ENCODE measurements around the gene KRTAP5-8. TPM values are rescaled to one million over a fixed set of nuclear protein-coding genes. Genes with fewer than 3 reads are reported as not detected.

Gene KRTAP5-8
- total and polyA plus RNA-seq, 4 donors = not detected

DNA sequence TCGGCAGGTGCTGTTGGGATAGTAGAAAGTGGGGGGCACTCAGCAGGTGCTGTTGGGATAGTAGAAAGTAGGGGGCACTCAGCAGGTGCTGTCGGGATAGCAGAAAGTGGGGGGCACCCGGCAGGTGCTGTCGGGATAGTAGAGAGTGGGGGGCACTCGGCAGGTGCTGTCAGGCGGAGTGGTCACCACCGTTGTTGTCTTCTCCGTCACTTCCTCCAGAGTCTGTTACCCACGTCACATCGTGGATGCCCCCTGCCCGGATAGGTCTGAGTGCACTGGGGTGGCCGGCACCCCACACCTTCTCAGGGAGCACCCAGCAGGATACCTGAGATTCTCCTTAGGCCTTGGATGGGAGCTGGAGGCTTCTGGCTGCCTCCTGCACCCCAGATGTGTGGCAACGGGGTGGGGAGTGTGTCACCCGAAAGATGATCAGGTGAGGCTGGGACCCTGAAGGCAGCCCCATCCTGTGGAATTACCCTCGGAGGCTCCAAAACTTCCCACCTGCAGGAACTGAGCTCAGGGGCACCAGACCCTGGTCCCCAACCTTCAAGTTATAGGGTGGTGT lies 34.9 kb upstream of the KRTAP5-8 start:
- WGBS = 96% methylated on average over 15 of the region's 15 CpGs
- no peaks in the 10 kb centered on the region for H3K27me3 ChIP-seq (ENCODE audit: control insufficient read depth in 4 of 4, insufficient read depth in 4 of 4, low read length in 3 of 4)
- no peak for DNase-seq (ENCODE audit: low spot score)
- H3K4me1 ChIP-seq (ENCODE audit: control insufficient read depth in 4 of 4, insufficient read depth in 4 of 4, low read length in 3 of 4) = peaks cover 0 to 10% (median 1%) of the 10 kb centered on the region in 4 donors
- no peaks in the 10 kb centered on the region for H3K9me3 ChIP-seq (ENCODE audit: control insufficient read depth in 4 of 4, low read length in 3 of 4)
- H3K4me3 ChIP-seq (ENCODE audit: low read depth in 1 of 3, low read length in 3 of 3) = no peak overlapping the region
- peaks cover 3 to 25% (median 12%) of the 10 kb centered on the region in 4 donors for H3K36me3 ChIP-seq (ENCODE audit: control insufficient read depth in 4 of 4, insufficient read depth in 3 of 4, low read depth in 1 of 4, low read length in 3 of 4)
- no peak overlapping the region for H3K27ac ChIP-seq (ENCODE audit: low read depth in 1 of 2, low read length in 2 of 2)
- no peak overlapping the region for H3K9ac ChIP-seq (ENCODE audit: low read depth in 1 of 2, low read length in 2 of 2)
- TF ChIP-seq, protein P1, sequence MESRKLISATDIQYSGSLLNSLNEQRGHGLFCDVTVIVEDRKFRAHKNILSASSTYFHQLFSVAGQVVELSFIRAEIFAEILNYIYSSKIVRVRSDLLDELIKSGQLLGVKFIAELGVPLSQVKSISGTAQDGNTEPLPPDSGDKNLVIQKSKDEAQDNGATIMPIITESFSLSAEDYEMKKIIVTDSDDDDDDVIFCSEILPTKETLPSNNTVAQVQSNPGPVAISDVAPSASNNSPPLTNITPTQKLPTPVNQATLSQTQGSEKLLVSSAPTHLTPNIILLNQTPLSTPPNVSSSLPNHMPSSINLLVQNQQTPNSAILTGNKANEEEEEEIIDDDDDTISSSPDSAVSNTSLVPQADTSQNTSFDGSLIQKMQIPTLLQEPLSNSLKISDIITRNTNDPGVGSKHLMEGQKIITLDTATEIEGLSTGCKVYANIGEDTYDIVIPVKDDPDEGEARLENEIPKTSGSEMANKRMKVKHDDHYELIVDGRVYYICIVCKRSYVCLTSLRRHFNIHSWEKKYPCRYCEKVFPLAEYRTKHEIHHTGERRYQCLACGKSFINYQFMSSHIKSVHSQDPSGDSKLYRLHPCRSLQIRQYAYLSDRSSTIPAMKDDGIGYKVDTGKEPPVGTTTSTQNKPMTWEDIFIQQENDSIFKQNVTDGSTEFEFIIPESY (IDR thresholded peaks at IDR 0.05) = no peak
- TF ChIP-seq YY1 (IDR thresholded peaks at IDR 0.05) (no peak), JUND (IDR thresholded peaks at IDR 0.05) (no peak), FOXA2 (IDR thresholded peaks at IDR 0.05) (no peak), HNF4A (conservative IDR thresholded peaks at IDR 0.05) (no peak), NR2F2 (IDR thresholded peaks at IDR 0.05) (no peak), TAF1 (conservative IDR thresholded peaks at IDR 0.05) (no peak), GABPA (IDR thresholded peaks at IDR 0.05 in 1 of 2, conservative IDR thresholded peaks at IDR 0.05 in 1 of 2) (no peak), HNF4G (IDR thresholded peaks at IDR 0.05) (no peak), RAD21 (IDR thresholded peaks at IDR 0.05) (no peak), FOXA1 (IDR thresholded peaks at IDR 0.05) (no peak), RXRA (IDR thresholded peaks at IDR 0.05) (no peak), SP1 (IDR thresholded peaks at IDR 0.05) (no peak), EGR1 (IDR thresholded peaks at IDR 0.05; ENCODE audit: low read depth in 2 of 2) (no peak)
- TF ChIP-seq, protein P2, sequence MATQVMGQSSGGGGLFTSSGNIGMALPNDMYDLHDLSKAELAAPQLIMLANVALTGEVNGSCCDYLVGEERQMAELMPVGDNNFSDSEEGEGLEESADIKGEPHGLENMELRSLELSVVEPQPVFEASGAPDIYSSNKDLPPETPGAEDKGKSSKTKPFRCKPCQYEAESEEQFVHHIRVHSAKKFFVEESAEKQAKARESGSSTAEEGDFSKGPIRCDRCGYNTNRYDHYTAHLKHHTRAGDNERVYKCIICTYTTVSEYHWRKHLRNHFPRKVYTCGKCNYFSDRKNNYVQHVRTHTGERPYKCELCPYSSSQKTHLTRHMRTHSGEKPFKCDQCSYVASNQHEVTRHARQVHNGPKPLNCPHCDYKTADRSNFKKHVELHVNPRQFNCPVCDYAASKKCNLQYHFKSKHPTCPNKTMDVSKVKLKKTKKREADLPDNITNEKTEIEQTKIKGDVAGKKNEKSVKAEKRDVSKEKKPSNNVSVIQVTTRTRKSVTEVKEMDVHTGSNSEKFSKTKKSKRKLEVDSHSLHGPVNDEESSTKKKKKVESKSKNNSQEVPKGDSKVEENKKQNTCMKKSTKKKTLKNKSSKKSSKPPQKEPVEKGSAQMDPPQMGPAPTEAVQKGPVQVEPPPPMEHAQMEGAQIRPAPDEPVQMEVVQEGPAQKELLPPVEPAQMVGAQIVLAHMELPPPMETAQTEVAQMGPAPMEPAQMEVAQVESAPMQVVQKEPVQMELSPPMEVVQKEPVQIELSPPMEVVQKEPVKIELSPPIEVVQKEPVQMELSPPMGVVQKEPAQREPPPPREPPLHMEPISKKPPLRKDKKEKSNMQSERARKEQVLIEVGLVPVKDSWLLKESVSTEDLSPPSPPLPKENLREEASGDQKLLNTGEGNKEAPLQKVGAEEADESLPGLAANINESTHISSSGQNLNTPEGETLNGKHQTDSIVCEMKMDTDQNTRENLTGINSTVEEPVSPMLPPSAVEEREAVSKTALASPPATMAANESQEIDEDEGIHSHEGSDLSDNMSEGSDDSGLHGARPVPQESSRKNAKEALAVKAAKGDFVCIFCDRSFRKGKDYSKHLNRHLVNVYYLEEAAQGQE (IDR thresholded peaks at IDR 0.05) = no peak
- TF ChIP-seq, protein P3, sequence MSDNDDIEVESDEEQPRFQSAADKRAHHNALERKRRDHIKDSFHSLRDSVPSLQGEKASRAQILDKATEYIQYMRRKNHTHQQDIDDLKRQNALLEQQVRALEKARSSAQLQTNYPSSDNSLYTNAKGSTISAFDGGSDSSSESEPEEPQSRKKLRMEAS (IDR thresholded peaks at IDR 0.05) = no peak
- TF ChIP-seq, protein P4, sequence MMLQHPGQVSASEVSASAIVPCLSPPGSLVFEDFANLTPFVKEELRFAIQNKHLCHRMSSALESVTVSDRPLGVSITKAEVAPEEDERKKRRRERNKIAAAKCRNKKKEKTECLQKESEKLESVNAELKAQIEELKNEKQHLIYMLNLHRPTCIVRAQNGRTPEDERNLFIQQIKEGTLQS (IDR thresholded peaks at IDR 0.05) = no peak
- TF ChIP-seq, protein P5, sequence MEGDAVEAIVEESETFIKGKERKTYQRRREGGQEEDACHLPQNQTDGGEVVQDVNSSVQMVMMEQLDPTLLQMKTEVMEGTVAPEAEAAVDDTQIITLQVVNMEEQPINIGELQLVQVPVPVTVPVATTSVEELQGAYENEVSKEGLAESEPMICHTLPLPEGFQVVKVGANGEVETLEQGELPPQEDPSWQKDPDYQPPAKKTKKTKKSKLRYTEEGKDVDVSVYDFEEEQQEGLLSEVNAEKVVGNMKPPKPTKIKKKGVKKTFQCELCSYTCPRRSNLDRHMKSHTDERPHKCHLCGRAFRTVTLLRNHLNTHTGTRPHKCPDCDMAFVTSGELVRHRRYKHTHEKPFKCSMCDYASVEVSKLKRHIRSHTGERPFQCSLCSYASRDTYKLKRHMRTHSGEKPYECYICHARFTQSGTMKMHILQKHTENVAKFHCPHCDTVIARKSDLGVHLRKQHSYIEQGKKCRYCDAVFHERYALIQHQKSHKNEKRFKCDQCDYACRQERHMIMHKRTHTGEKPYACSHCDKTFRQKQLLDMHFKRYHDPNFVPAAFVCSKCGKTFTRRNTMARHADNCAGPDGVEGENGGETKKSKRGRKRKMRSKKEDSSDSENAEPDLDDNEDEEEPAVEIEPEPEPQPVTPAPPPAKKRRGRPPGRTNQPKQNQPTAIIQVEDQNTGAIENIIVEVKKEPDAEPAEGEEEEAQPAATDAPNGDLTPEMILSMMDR (IDR thresholded peaks at IDR 0.05; ENCODE audit: low read depth, low read length, missing input control) = no peak
